Nephron (organoid): Measurements from ENCODE around the gene CNKSR3.
A peak's percentile ranks its signal among the peaks of the same experiment; 100 is the strongest.

Source experiments
- H3K27ac Mint-ChIP-seq, 3 experiments: 2 replicates each; pipeline ENCODE4 v1.8.0; 2020; ENCODE audit warnings: mixed read lengths in 3 of 3, mild to moderate bottlenecking in 2 of 3, moderate library complexity in 1 of 3
- H3K27me3 Mint-ChIP-seq: 2 replicates; pipeline ENCODE4 v1.8.0; 2021; ENCODE audit warnings: low read depth, mild to moderate bottlenecking, moderate library complexity, mixed read lengths
- H3K36me3 Mint-ChIP-seq: 2 replicates; pipeline ENCODE4 v1.8.0; 2020; ENCODE audit warnings: low read depth, mixed read lengths
- H3K4me1 Mint-ChIP-seq: 2 replicates; pipeline ENCODE4 v1.8.0; 2020; ENCODE audit warnings: mixed read lengths
- H3K4me3 Mint-ChIP-seq, 3 experiments: 2 replicates each; pipeline ENCODE4 v1.8.0; 2020; ENCODE audit warnings: mild to moderate bottlenecking in 3 of 3, mixed read lengths in 3 of 3, moderate library complexity in 2 of 3
- H3K9me3 Mint-ChIP-seq: 2 replicates; pipeline ENCODE4 v1.8.0; 2020; ENCODE audit warnings: mixed read lengths
- CTCF ChIP-seq, 3 experiments: fragments of 200-600 bp; sonication (generic); IDR thresholded peaks; one replicate each; pipeline ENCODE4 v1.5.0; 2021; ENCODE audit warnings: antibody characterized with exemption in 3 of 3; ENCODE audit not compliant: unreplicated experiment in 3 of 3

Gene CNKSR3

GRCh38 chr6:154504865-154505449 lies 5.5 kb downstream of the CNKSR3 start:
- Mint-ChIP-seq H3K36me3 (peaks cover 47% of the 10 kb centered on the region), H3K27me3 (no peaks in the 10 kb centered on the region), H3K9me3 (no peaks in the 10 kb centered on the region), H3K4me1 (peaks cover 73% of the 10 kb centered on the region), H3K4me3 (peak overlapping the region in 2 of 3 experiments; percentile 33 to 34), H3K27ac (peak overlapping the region in 2 of 3 experiments; percentile 8 to 30)
- no peak for TF ChIP-seq CTCF (IDR thresholded peaks at IDR 0.05; ENCODE audit: unreplicated experiment in 3 of 3)

- TF ChIP-seq CTCF (IDR thresholded peaks at IDR 0.05; ENCODE audit: unreplicated experiment in 3 of 3), result no peak
- H3K4me3 Mint-ChIP-seq, result peak overlapping the region in 2 of 3 experiments; percentile 1 to 18
- peaks cover 81% of the 10 kb centered on the region for H3K4me1 Mint-ChIP-seq
- H3K27ac Mint-ChIP-seq, result peak overlapping the region in 1 of 3 experiments; percentile 8
- H3K9me3 Mint-ChIP-seq, result no peaks in the 10 kb centered on the region
- H3K36me3 Mint-ChIP-seq, result peaks cover 47% of the 10 kb centered on the region
- no peaks in the 10 kb centered on the region for H3K27me3 Mint-ChIP-seq
Measured at GRCh38 chr6:154504102-154504501, 6.4 kb downstream of the CNKSR3 start.

- Mint-ChIP-seq H3K27ac (peak overlapping the region in 1 of 3 experiments; percentile 5), H3K27me3 (no peaks in the 10 kb centered on the region), H3K36me3 (peaks cover 47% of the 10 kb centered on the region), H3K4me1 (peaks cover 83% of the 10 kb centered on the region), H3K9me3 (no peaks in the 10 kb centered on the region), H3K4me3 (peak overlapping the region in 1 of 3 experiments; percentile 10)
- no peak for TF ChIP-seq CTCF (IDR thresholded peaks at IDR 0.05; ENCODE audit: unreplicated experiment in 3 of 3)
Measured at GRCh38 chr6:154503658-154504057, 6.8 kb downstream of the CNKSR3 start.

GRCh38 chr6:154502553-154502952 lies 7.9 kb downstream of the CNKSR3 start:
- H3K36me3 Mint-ChIP-seq, result peaks cover 45% of the 10 kb centered on the region

GRCh38 chr6:154501578-154501868 lies 9.0 kb downstream of the CNKSR3 start:
- Mint-ChIP-seq H3K4me1 (peaks cover 68% of the 10 kb centered on the region), H3K27ac (peak overlapping the region in 2 of 3 experiments; percentile 20 to 62), H3K36me3 (peaks cover 42% of the 10 kb centered on the region), H3K4me3 (no peak overlapping the region), H3K27me3 (no peaks in the 10 kb centered on the region), H3K9me3 (no peaks in the 10 kb centered on the region)
- no peak for TF ChIP-seq CTCF (IDR thresholded peaks at IDR 0.05; ENCODE audit: unreplicated experiment in 3 of 3)

More at GRCh38 chr6:154502553-154502952, 7.9 kb downstream of the CNKSR3 start:
- Mint-ChIP-seq H3K27ac (peak overlapping the region in 2 of 3 experiments; percentile 7 to 41), H3K4me3 (peak overlapping the region in 1 of 3 experiments; percentile 22), H3K9me3 (no peaks in the 10 kb centered on the region), H3K27me3 (no peaks in the 10 kb centered on the region), H3K4me1 (peaks cover 76% of the 10 kb centered on the region)
- no peak for TF ChIP-seq CTCF (IDR thresholded peaks at IDR 0.05; ENCODE audit: unreplicated experiment in 3 of 3)
